ENCODE data around the gene ULK2.

- no peak for TF ChIP-seq CTCF (IDR thresholded peaks at IDR 0.05)
- no peak for TF ChIP-seq POLR2A (IDR thresholded peaks at IDR 0.05)
Observed at GRCh38 chr17:19880393-19880792, 12.7 kb upstream of the ULK2 start.

Measured in uterus (tissue), 2 donors.